ENCODE results near the gene OR13C2. TPM values are rescaled to one million over a fixed set of nuclear protein-coding genes. Genes with fewer than 3 reads are reported as not detected.

Gene OR13C2
- total and polyA plus RNA-seq, 7 donors: not detected

DNA sequence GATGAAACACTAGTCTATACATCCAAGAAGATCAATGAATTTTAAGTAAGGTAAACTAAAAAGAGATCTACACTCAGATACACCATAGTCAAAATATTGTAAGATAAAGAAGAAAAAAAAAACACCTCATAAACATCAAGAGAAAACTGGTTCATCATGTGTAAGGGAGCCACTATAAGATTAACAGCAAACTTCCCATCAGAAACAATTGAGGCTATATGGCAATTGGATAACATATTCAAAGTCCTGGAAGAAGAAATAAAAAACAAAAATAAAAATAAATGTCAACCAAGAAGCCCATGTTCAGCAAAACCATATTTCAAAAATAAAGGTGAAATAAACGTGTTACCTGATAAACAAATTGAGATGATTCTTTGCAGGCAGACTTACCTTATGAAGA lies 32.8 kb downstream of the OR13C2 start:
- H3K4me3 ChIP-seq: no peak overlapping the region
- H3K36me3 ChIP-seq (ENCODE audit: insufficient read depth in 1 of 2, low read depth in 1 of 2): no peaks in the 10 kb centered on the region
- intact Hi-C loops (cut with DNase I): no loop called here
- H3K27me3 ChIP-seq (ENCODE audit: insufficient read depth in 3 of 3, low read length in 2 of 3): peaks cover 0 to 2% (median 0%) of the 10 kb centered on the region in 3 donors
- H3K4me1 ChIP-seq: no peaks in the 10 kb centered on the region
- H3K9me3 ChIP-seq: peaks cover 5% of the 10 kb centered on the region
- TF ChIP-seq, protein P1, sequence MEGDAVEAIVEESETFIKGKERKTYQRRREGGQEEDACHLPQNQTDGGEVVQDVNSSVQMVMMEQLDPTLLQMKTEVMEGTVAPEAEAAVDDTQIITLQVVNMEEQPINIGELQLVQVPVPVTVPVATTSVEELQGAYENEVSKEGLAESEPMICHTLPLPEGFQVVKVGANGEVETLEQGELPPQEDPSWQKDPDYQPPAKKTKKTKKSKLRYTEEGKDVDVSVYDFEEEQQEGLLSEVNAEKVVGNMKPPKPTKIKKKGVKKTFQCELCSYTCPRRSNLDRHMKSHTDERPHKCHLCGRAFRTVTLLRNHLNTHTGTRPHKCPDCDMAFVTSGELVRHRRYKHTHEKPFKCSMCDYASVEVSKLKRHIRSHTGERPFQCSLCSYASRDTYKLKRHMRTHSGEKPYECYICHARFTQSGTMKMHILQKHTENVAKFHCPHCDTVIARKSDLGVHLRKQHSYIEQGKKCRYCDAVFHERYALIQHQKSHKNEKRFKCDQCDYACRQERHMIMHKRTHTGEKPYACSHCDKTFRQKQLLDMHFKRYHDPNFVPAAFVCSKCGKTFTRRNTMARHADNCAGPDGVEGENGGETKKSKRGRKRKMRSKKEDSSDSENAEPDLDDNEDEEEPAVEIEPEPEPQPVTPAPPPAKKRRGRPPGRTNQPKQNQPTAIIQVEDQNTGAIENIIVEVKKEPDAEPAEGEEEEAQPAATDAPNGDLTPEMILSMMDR (IDR thresholded peaks at IDR 0.05): no peak
- no peak for ATAC-seq
- 63 to 68% (median 66%) methylated on average over 1 of the region's 1 CpG for WGBS, 3 donors
- DNase-seq: no peak
- H3K27ac ChIP-seq: no peak overlapping the region

DNA sequence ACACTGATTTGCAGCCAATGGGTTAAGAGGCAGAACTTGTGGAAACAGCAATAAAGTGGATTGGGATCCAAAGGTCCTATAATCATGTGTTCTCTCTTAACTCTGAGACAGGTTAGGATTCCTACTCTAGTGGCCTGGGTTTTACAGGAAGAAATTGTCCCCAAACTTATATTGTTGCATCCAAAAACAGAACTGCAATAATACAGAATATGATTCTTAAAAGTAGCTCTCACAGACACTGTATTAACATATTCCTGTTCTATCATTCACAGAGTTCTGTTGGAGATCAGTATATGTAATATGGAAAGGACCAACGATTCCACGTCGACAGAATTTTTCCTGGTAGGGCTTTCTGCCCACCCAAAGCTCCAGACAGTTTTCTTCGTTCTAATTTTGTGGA lies 36.6 kb downstream of the OR13C2 start, which contains the start of gene OR13C8:
TSS of gene OR13C8 (plus strand) at position 301 of the 400 bp plus-strand sequence. CDS start at position 301, 0 bp downstream.
- intact Hi-C loops (cut with DNase I): no loop called here
- Histone ChIP-seq H3K36me3 (ENCODE audit: insufficient read depth in 1 of 2, low read depth in 1 of 2) (no peaks in the 10 kb centered on the region), H3K4me1 (no peaks in the 10 kb centered on the region), H3K27me3 (ENCODE audit: insufficient read depth in 3 of 3, low read length in 2 of 3) (peaks cover 0 to 2% (median 0%) of the 10 kb centered on the region in 3 donors), H3K9me3 (peaks cover 5% of the 10 kb centered on the region), H3K4me3 (no peak within 1 kb of the TSS), H3K27ac (no peak within 1 kb of the TSS)
- TF ChIP-seq, protein P1 (IDR thresholded peaks at IDR 0.05): no peak
- ATAC-seq (no peak), DNase-seq (no peak)
- WGBS, 3 donors: 87 to 91% (median 88%) methylated on average over 4 of the region's 4 CpGs

DNA sequence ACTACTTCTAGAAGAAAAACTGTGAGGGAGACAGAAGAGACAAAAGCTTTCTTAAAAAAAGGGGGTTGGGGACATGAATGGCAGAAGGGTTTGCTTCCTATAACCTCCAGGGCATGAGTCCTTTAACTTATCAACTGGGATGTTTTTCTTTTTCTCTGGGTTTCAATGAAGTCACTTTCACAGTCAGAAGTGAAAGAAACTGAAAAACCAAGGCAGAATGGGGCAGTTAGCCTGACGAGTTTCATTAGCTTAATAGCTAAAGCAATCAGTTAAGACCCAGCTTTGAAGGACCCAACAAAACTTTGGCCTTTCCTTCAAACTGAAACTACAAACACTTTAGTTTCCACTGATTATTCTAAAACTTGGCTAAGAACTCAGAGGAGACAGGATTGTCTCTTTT lies 41.1 kb downstream of the OR13C2 start:
- TF ChIP-seq, protein P1 (IDR thresholded peaks at IDR 0.05): no peak
- Histone ChIP-seq H3K36me3 (ENCODE audit: insufficient read depth in 1 of 2, low read depth in 1 of 2) (no peaks in the 10 kb centered on the region), H3K27ac (no peak overlapping the region), H3K27me3 (ENCODE audit: insufficient read depth in 3 of 3, low read length in 2 of 3) (peaks cover 0 to 1% (median 0%) of the 10 kb centered on the region in 3 donors), H3K4me1 (no peaks in the 10 kb centered on the region), H3K4me3 (no peak overlapping the region), H3K9me3 (peaks cover 4% of the 10 kb centered on the region)
- DNase-seq (no peak), ATAC-seq (no peak)
- 38 to 48% (median 44%) methylated on average over 1 of the region's 1 CpG for WGBS, 3 donors
- intact Hi-C loops (cut with DNase I): no loop called here

GRCh38 chr9:104556830-104557634 lies 48.4 kb downstream of the OR13C2 start:
- ATAC-seq: no peak
- H3K9me3 ChIP-seq: peaks cover 5% of the 10 kb centered on the region
- no peak for DNase-seq

More at GRCh38 chr9:104556830-104557634, 48.4 kb downstream of the OR13C2 start:
- 86 to 91% (median 88%) methylated on average over 8 of the region's 8 CpGs for WGBS, 3 donors
- intact Hi-C loops (cut with DNase I): no loop called here
- H3K27me3 ChIP-seq (ENCODE audit: insufficient read depth in 3 of 3, low read length in 2 of 3): no peaks in the 10 kb centered on the region
- H3K4me3 ChIP-seq: no peak overlapping the region
- TF ChIP-seq, protein P1 (IDR thresholded peaks at IDR 0.05): no peak
- H3K36me3 ChIP-seq (ENCODE audit: insufficient read depth in 1 of 2, low read depth in 1 of 2): no peaks in the 10 kb centered on the region
- no peaks in the 10 kb centered on the region for H3K4me1 ChIP-seq
- H3K27ac ChIP-seq: no peak overlapping the region

Measured in psoas muscle (tissue), 8 donors.